Ishikawa (cell line): Measurements from ENCODE around the gene RIPOR3.

Source experiments
- TAF1 ChIP-seq: IDR thresholded peaks from 2 replicates; pipeline ENCODE4 v1.6.1; 2012; ENCODE audit warnings: low read depth, mild to moderate bottlenecking
- YY1 ChIP-seq: IDR thresholded peaks from 2 replicates; pipeline ENCODE4 v1.6.1; 2012; ENCODE audit warnings: low read depth
- TF ChIP-seq, protein P1 (sequence below): IDR thresholded peaks from 2 replicates; pipeline ENCODE4 v1.6.1; 2012; ENCODE audit warnings: low read depth, mild to moderate bottlenecking

DNA sequence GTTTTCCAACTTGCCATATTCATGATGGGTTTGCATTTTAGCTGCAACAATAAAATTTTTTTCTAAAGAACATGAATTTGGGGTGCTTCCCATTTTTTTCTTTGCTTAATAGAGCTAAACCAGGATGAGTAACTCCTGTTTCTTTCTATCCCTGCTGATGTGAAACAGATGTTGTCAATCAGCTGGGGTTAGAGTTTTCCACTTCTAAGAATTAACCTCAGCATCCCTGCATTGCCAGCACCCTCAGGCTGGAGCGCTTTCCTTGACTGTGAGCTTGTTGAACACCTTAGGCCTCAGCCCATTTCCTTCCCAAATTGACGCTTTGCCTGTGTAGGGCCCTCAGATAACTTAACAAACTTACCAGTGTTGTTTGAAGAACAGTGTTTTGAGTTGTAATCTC lies 106.7 kb downstream of the RIPOR3 start:
- TF ChIP-seq, protein P1, sequence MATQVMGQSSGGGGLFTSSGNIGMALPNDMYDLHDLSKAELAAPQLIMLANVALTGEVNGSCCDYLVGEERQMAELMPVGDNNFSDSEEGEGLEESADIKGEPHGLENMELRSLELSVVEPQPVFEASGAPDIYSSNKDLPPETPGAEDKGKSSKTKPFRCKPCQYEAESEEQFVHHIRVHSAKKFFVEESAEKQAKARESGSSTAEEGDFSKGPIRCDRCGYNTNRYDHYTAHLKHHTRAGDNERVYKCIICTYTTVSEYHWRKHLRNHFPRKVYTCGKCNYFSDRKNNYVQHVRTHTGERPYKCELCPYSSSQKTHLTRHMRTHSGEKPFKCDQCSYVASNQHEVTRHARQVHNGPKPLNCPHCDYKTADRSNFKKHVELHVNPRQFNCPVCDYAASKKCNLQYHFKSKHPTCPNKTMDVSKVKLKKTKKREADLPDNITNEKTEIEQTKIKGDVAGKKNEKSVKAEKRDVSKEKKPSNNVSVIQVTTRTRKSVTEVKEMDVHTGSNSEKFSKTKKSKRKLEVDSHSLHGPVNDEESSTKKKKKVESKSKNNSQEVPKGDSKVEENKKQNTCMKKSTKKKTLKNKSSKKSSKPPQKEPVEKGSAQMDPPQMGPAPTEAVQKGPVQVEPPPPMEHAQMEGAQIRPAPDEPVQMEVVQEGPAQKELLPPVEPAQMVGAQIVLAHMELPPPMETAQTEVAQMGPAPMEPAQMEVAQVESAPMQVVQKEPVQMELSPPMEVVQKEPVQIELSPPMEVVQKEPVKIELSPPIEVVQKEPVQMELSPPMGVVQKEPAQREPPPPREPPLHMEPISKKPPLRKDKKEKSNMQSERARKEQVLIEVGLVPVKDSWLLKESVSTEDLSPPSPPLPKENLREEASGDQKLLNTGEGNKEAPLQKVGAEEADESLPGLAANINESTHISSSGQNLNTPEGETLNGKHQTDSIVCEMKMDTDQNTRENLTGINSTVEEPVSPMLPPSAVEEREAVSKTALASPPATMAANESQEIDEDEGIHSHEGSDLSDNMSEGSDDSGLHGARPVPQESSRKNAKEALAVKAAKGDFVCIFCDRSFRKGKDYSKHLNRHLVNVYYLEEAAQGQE = no peak
- TF ChIP-seq YY1 = no peak
- no peak for TF ChIP-seq TAF1
